WTC11 (cell line): Measurements from ENCODE around the gene SNRNP200. TPM values are rescaled to one million over a fixed set of nuclear protein-coding genes. Genes with fewer than 3 reads are reported as not detected.
"Not testable (repeated sequence)": the region's sequence is repeated elsewhere in the genome, so short reads cannot be mapped to it uniquely, and the experiment has no call there.

Source experiments
- ATAC-seq: fragments of 200-7000 bp; cut with Tn5 transposase; 2 replicates; pipeline ENCODE4 v1.10.0; 2021; ENCODE audit warnings: mild to moderate bottlenecking, moderate library complexity
- CTCF ChIA-PET: fragments of 300-600 bp; sonication (Branson Sonifier 250); formaldehyde crosslinking; loops from one replicate; lab custom pipeline; 2021; ENCODE audit warnings: antibody characterized with exemption; lab: Charles Lee
- POLR2A ChIA-PET: fragments of 350-600 bp; sonication (Branson Sonifier 250); formaldehyde crosslinking; loops from one replicate; lab custom pipeline; 2021; ENCODE audit warnings: antibody characterized with exemption; lab: Charles Lee
- DNase-seq: peaks from one replicate; pipeline ENCODE4 v3.0.0; 2021; ENCODE audit warnings: low spot score
- H3K27ac Mint-ChIP-seq: 2 replicates; pipeline ENCODE4 v1.8.0; 2021; ENCODE audit warnings: mixed read lengths
- H3K27me3 Mint-ChIP-seq: 2 replicates; pipeline ENCODE4 v1.8.0; 2021; ENCODE audit warnings: low read depth, mild to moderate bottlenecking, moderate library complexity, mixed read lengths
- H3K36me3 Mint-ChIP-seq: 2 replicates; pipeline ENCODE4 v1.8.0; 2021; ENCODE audit warnings: mixed read lengths
- H3K4me1 Mint-ChIP-seq: 2 replicates; pipeline ENCODE4 v1.8.0; 2022; ENCODE audit warnings: mixed read lengths
- H3K4me3 Mint-ChIP-seq: 2 replicates; pipeline ENCODE4 v1.8.0; 2021; ENCODE audit warnings: mild to moderate bottlenecking, moderate library complexity, mixed read lengths
- H3K9me3 Mint-ChIP-seq: 2 replicates; pipeline ENCODE4 v1.8.0; 2021; ENCODE audit warnings: mixed read lengths
- CBFB ChIP-seq: sonication (generic); formaldehyde crosslinking; IDR thresholded peaks from 2 replicates; pipeline ENCODE4 v1.8.1; 2022; ENCODE audit warnings: mild to moderate bottlenecking, low read depth, missing genetic modification reagents
- CREM ChIP-seq: sonication (generic); formaldehyde crosslinking; IDR thresholded peaks from 2 replicates; pipeline ENCODE4 v1.8.1; 2022; ENCODE audit warnings: mild to moderate bottlenecking, missing genetic modification reagents, moderate library complexity
- FOXP1 ChIP-seq: sonication (generic); formaldehyde crosslinking; IDR thresholded peaks from 2 replicates; pipeline ENCODE4 v1.8.0; 2022; ENCODE audit warnings: missing genetic modification reagents, mild to moderate bottlenecking, moderate library complexity, borderline replicate concordance
- GABPB1 ChIP-seq: sonication (generic); formaldehyde crosslinking; IDR thresholded peaks from 2 replicates; pipeline ENCODE4 v1.8.1; 2023; ENCODE audit warnings: mild to moderate bottlenecking, missing genetic modification reagents
- GTF2I ChIP-seq: fragments of 250-450 bp; sonication (Bioruptor Pico); conservative IDR thresholded peaks from 2 replicates; pipeline ENCODE4 v1.4.0; 2021; ENCODE audit warnings: mild to moderate bottlenecking
- NFE2L1 ChIP-seq: sonication (generic); formaldehyde crosslinking; IDR thresholded peaks from 2 replicates; pipeline ENCODE4 v1.8.1; 2023; ENCODE audit warnings: missing genetic modification reagents
- NR2C2 ChIP-seq: sonication (generic); formaldehyde crosslinking; IDR thresholded peaks from 2 replicates; pipeline ENCODE4 v1.8.0; 2022; ENCODE audit warnings: mild to moderate bottlenecking, missing genetic modification reagents
- NR3C1 ChIP-seq: sonication (generic); formaldehyde crosslinking; conservative IDR thresholded peaks from 2 replicates; pipeline ENCODE4 v1.8.1; 2023; ENCODE audit warnings: low read depth, mild to moderate bottlenecking, missing genetic modification reagents
- TEAD4 ChIP-seq: sonication (generic); formaldehyde crosslinking; IDR thresholded peaks from 2 replicates; pipeline ENCODE4 v1.8.0; 2022; ENCODE audit warnings: mild to moderate bottlenecking, missing genetic modification reagents
- TP53 ChIP-seq: sonication (generic); formaldehyde crosslinking; IDR thresholded peaks from 2 replicates; pipeline ENCODE4 v1.8.1; 2023; ENCODE audit warnings: mild to moderate bottlenecking, missing genetic modification reagents
- ZBTB21 ChIP-seq: sonication (generic); formaldehyde crosslinking; IDR thresholded peaks from 2 replicates; pipeline ENCODE4 v1.8.1; 2023; ENCODE audit warnings: mild to moderate bottlenecking, missing genetic modification reagents, borderline replicate concordance
- ZNF121 ChIP-seq: sonication (generic); formaldehyde crosslinking; IDR thresholded peaks from 2 replicates; pipeline ENCODE4 v1.8.0; 2023; ENCODE audit warnings: missing genetic modification reagents
- ZNF396 ChIP-seq: fragments of 250-450 bp; sonication (Bioruptor Pico); IDR thresholded peaks from 2 replicates; pipeline ENCODE4 v1.8.0; 2021; ENCODE audit warnings: mild to moderate bottlenecking, moderate library complexity, borderline replicate concordance
- ZNF416 ChIP-seq: fragments of 250-450 bp; sonication (Bioruptor Pico); IDR thresholded peaks from 2 replicates; pipeline ENCODE4 v1.9.0; 2021; ENCODE audit warnings: mild to moderate bottlenecking, inconsistent platforms
- ZNF423 ChIP-seq: fragments of 250-450 bp; sonication (Bioruptor Pico); IDR thresholded peaks from 2 replicates; pipeline ENCODE4 v2.1.2; 2022; ENCODE audit warnings: mild to moderate bottlenecking, moderate library complexity
- total RNA-seq: library from RNA; stranded (reverse); gene quantifications from 3 replicates; pipeline ENCODE4 v1.2.3, GENCODE V29; 2021
- TF ChIP-seq, protein P1 (sequence below): sonication (generic); formaldehyde crosslinking; conservative IDR thresholded peaks from 2 replicates; pipeline ENCODE4 v1.8.1; 2022; ENCODE audit warnings: mild to moderate bottlenecking, missing genetic modification reagents
- TF ChIP-seq, protein P2 (sequence below): sonication (generic); formaldehyde crosslinking; IDR thresholded peaks from 2 replicates; pipeline ENCODE4 v1.8.1; 2023; ENCODE audit warnings: mild to moderate bottlenecking, moderate library complexity, missing genetic modification reagents
- TF ChIP-seq, protein P3 (sequence below): sonication (generic); formaldehyde crosslinking; IDR thresholded peaks from 2 replicates; pipeline ENCODE4 v1.8.0; 2022; ENCODE audit warnings: mild to moderate bottlenecking, missing genetic modification reagents
- TF ChIP-seq, protein P4 (sequence below): sonication (generic); formaldehyde crosslinking; IDR thresholded peaks from 2 replicates; pipeline ENCODE4 v1.8.0; 2023; ENCODE audit warnings: mild to moderate bottlenecking, missing genetic modification reagents
- TF ChIP-seq, protein P5 (sequence below): fragments of 250-450 bp; sonication (Bioruptor Pico); IDR thresholded peaks from 2 replicates; pipeline ENCODE4 v2.1.2; 2022; ENCODE audit warnings: mild to moderate bottlenecking, moderate library complexity
- TF ChIP-seq, protein P6 (sequence below): sonication (generic); formaldehyde crosslinking; IDR thresholded peaks from 2 replicates; pipeline ENCODE4 v1.8.1; 2022; ENCODE audit warnings: mild to moderate bottlenecking, missing genetic modification reagents, moderate library complexity, borderline replicate concordance

Gene SNRNP200
- total RNA-seq, 1 experiment from 2014 or later = 226 TPM

DNA sequence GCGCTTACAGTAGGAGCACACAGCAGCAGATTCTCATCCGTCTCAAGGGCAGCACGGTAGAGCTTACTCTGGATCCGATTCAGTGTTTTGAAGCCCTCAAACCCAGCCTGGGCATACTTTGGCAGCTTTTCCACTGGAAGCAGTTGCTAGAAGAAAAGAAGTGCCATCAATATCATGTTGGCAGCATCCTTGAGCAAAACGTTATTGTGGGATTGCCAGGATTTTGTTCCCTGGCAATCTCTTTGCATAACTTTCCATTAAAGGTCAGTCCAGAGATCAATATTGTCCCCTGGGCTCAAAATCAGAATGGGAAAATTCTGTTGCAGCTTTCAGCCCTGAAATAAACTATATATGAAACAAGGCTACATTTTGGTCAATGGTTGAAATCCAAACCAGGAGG is 8.4 kb downstream of the SNRNP200 start (continued):
- TF ChIP-seq, protein P1, sequence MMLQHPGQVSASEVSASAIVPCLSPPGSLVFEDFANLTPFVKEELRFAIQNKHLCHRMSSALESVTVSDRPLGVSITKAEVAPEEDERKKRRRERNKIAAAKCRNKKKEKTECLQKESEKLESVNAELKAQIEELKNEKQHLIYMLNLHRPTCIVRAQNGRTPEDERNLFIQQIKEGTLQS = no peak
- TF ChIP-seq, protein P2, sequence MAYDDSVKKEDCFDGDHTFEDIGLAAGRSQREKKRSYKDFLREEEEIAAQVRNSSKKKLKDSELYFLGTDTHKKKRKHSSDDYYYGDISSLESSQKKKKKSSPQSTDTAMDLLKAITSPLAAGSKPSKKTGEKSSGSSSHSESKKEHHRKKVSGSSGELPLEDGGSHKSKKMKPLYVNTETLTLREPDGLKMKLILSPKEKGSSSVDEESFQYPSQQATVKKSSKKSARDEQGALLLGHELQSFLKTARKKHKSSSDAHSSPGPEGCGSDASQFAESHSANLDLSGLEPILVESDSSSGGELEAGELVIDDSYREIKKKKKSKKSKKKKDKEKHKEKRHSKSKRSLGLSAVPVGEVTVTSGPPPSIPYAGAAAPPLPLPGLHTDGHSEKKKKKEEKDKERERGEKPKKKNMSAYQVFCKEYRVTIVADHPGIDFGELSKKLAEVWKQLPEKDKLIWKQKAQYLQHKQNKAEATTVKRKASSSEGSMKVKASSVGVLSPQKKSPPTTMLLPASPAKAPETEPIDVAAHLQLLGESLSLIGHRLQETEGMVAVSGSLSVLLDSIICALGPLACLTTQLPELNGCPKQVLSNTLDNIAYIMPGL = no peak
- TF ChIP-seq CREM (CRISPR knock-in tag) (no peak), FOXP1 (CRISPR knock-in tag) (no peak), NFE2L1 (no peak), GABPB1 (CRISPR knock-in tag) (no peak), ZBTB21 (CRISPR knock-in tag) (no peak), ZNF396 (no peak)
- TF ChIP-seq, protein P3, sequence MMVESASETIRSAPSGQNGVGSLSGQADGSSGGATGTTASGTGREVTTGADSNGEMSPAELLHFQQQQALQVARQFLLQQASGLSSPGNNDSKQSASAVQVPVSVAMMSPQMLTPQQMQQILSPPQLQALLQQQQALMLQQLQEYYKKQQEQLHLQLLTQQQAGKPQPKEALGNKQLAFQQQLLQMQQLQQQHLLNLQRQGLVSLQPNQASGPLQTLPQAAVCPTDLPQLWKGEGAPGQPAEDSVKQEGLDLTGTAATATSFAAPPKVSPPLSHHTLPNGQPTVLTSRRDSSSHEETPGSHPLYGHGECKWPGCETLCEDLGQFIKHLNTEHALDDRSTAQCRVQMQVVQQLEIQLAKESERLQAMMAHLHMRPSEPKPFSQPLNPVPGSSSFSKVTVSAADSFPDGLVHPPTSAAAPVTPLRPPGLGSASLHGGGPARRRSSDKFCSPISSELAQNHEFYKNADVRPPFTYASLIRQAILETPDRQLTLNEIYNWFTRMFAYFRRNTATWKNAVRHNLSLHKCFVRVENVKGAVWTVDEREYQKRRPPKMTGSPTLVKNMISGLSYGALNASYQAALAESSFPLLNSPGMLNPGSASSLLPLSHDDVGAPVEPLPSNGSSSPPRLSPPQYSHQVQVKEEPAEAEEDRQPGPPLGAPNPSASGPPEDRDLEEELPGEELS = no peak
- TF ChIP-seq, protein P4, sequence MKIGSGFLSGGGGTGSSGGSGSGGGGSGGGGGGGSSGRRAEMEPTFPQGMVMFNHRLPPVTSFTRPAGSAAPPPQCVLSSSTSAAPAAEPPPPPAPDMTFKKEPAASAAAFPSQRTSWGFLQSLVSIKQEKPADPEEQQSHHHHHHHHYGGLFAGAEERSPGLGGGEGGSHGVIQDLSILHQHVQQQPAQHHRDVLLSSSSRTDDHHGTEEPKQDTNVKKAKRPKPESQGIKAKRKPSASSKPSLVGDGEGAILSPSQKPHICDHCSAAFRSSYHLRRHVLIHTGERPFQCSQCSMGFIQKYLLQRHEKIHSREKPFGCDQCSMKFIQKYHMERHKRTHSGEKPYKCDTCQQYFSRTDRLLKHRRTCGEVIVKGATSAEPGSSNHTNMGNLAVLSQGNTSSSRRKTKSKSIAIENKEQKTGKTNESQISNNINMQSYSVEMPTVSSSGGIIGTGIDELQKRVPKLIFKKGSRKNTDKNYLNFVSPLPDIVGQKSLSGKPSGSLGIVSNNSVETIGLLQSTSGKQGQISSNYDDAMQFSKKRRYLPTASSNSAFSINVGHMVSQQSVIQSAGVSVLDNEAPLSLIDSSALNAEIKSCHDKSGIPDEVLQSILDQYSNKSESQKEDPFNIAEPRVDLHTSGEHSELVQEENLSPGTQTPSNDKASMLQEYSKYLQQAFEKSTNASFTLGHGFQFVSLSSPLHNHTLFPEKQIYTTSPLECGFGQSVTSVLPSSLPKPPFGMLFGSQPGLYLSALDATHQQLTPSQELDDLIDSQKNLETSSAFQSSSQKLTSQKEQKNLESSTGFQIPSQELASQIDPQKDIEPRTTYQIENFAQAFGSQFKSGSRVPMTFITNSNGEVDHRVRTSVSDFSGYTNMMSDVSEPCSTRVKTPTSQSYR (CRISPR knock-in tag) = no peak

DNA sequence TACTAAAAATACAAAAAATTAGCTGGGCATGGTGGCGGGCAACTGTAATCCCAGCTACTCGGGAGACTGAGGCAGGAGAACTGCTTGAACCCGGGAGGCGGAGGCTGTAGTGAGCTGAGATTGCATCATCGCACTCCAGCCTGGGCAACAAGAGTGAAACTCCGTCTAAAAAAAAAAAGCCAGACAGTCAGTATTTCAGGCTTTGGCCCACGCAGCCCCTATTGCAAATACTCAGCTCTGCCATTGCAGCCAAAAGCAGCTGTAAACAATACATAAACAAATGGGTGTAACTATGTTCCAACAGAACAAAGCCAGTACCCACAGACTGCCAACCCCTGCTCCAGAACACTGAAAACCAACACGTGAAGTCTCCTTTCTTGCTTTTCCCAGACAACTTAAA is 11.1 kb downstream of the SNRNP200 start:
- H3K4me1 Mint-ChIP-seq, H3K27ac Mint-ChIP-seq, H3K9me3 Mint-ChIP-seq, H3K4me3 Mint-ChIP-seq, CTCF ChIA-PET, ATAC-seq, POLR2A ChIA-PET, DNase-seq, H3K27me3 Mint-ChIP-seq: not testable (repeated sequence)
- H3K36me3 Mint-ChIP-seq = peaks cover 93% of the 10 kb centered on the region

DNA sequence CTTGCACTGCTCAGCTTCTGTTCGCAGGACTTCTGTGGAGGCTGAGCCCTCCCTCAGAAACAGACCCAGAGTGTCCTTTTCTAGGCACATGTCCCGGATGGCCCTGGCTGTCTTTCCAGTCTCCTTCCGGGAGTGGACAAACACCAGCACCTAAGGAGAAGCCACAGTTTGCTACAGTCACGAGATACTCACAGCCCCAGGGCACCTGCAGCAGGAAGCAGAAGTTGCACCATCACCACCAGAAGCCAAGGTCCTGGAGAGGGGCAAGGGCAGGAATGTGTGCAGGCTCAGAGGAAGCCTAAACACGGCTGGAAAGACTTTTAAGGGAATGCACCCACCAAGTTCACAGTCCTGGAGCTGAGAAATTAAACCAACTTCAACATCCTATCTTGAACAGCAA is 13.6 kb downstream of the SNRNP200 start:
- DNase-seq = no peak
- CTCF ChIA-PET = no interaction called here
- no peaks in the 10 kb centered on the region for H3K27me3 Mint-ChIP-seq
- no peak overlapping the region for H3K27ac Mint-ChIP-seq
- POLR2A ChIA-PET = no interaction called here
- H3K36me3 Mint-ChIP-seq = peaks cover 93% of the 10 kb centered on the region
- no peaks in the 10 kb centered on the region for H3K4me1 Mint-ChIP-seq
- no peak for ATAC-seq
- H3K9me3 Mint-ChIP-seq = no peaks in the 10 kb centered on the region
- no peak for TF ChIP-seq NR3C1 (CRISPR knock-in tag)
- no peak for TF ChIP-seq ZNF423
- TF ChIP-seq TP53 = no peak
- no peak for TF ChIP-seq TEAD4
- TF ChIP-seq ZNF121 (CRISPR knock-in tag) = no peak
- TF ChIP-seq ZNF416 (CRISPR knock-in tag) = no peak
- TF ChIP-seq, protein P5, sequence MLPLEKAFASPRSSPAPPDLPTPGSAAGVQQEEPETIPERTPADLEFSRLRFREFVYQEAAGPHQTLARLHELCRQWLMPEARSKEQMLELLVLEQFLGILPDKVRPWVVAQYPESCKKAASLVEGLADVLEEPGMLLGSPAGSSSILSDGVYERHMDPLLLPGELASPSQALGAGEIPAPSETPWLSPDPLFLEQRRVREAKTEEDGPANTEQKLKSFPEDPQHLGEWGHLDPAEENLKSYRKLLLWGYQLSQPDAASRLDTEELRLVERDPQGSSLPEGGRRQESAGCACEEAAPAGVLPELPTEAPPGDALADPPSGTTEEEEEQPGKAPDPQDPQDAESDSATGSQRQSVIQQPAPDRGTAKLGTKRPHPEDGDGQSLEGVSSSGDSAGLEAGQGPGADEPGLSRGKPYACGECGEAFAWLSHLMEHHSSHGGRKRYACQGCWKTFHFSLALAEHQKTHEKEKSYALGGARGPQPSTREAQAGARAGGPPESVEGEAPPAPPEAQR (CRISPR knock-in tag) = no peak
- TF ChIP-seq CREM (CRISPR knock-in tag) = no peak
- no peak for TF ChIP-seq GTF2I (CRISPR knock-in tag)
- TF ChIP-seq, protein P6, sequence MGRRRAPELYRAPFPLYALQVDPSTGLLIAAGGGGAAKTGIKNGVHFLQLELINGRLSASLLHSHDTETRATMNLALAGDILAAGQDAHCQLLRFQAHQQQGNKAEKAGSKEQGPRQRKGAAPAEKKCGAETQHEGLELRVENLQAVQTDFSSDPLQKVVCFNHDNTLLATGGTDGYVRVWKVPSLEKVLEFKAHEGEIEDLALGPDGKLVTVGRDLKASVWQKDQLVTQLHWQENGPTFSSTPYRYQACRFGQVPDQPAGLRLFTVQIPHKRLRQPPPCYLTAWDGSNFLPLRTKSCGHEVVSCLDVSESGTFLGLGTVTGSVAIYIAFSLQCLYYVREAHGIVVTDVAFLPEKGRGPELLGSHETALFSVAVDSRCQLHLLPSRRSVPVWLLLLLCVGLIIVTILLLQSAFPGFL (CRISPR knock-in tag) = no peak
- TF ChIP-seq CBFB (CRISPR knock-in tag) = no peak
- TF ChIP-seq NR2C2 = no peak
- TF ChIP-seq, protein P4 (CRISPR knock-in tag) = no peak
- TF ChIP-seq, all 79 proteins: peak for 0
- no peak overlapping the region for H3K4me3 Mint-ChIP-seq
